Sigmoid colon (tissue), 7 donors: ENCODE results near the gene ARHGEF10L. TPM values are rescaled to one million over a fixed set of nuclear protein-coding genes. Genes with fewer than 3 reads are reported as not detected.

Experiments used
- DNase-seq: peaks from one replicate; pipeline ENCODE4 v3.0.0-alpha.2; 2019
- H3K27ac ChIP-seq, 4 donors: fragments of 200-600 bp; sonication (generic); one replicate each; pipeline ENCODE4 v1.5.1; 2016 to 2019; ENCODE audit warnings: mild to moderate bottlenecking in 1 of 4
- H3K27me3 ChIP-seq, 3 donors: fragments of 200-600 bp; sonication (generic); one replicate each; pipeline ENCODE4 v1.5.1; 2019; ENCODE audit warnings: mild to moderate bottlenecking in 1 of 3
- H3K36me3 ChIP-seq, 4 donors: fragments of 200-600 bp; sonication (generic); one replicate each; pipeline ENCODE4 v1.5.1; 2016 to 2019
- H3K4me1 ChIP-seq, 4 donors: fragments of 200-600 bp; sonication (generic); one replicate each; pipeline ENCODE4 v1.5.1; 2017 to 2019
- H3K4me3 ChIP-seq, 4 donors: fragments of 200-600 bp; sonication (generic); one replicate each; pipeline ENCODE4 v1.5.1; 2017 to 2019; ENCODE audit warnings: mild to moderate bottlenecking in 2 of 4, moderate library complexity in 1 of 4
- H3K9me3 ChIP-seq, 4 donors: fragments of 200-600 bp in 3 of 4; sonication (generic) in 3 of 4; one replicate each; pipeline versions ENCODE4 v1.5.1 to v1.6.1; 2013 to 2019
- CTCF ChIP-seq, 4 experiments: fragments of 450-650 bp in 3 of 4; fragments of 200-600 bp in 1 of 4; IDR thresholded peaks; one replicate each; pipeline ENCODE4 v1.5.1; 2016 to 2019; ENCODE audit warnings: antibody characterized with exemption in 4 of 4, mild to moderate bottlenecking in 3 of 4, moderate library complexity in 2 of 4
- EP300 ChIP-seq, 4 donors: sonication (generic); formaldehyde crosslinking; IDR thresholded peaks; one replicate each; pipeline ENCODE4 v1.6.1; 2017; ENCODE audit warnings: antibody characterized with exemption in 4 of 4
- POLR2A ChIP-seq, 2 donors: fragments of 450-650 bp; IDR thresholded peaks; one replicate each; pipeline ENCODE4 v1.6.1; 2016; ENCODE audit warnings: antibody characterized with exemption in 2 of 2, mild to moderate bottlenecking in 2 of 2, moderate library complexity in 2 of 2
- POLR2AphosphoS5 ChIP-seq, 4 donors: sonication (generic); formaldehyde crosslinking; IDR thresholded peaks; one replicate each; pipeline ENCODE4 v1.6.1; 2017; ENCODE audit warnings: antibody characterized with exemption in 4 of 4
- WGBS, 2 donors: extraction: QIAGEN DNeasy Blood & Tissue Kit; methylation state at CpG; one replicate each; pipeline ENCODE4 v1.1.7; 2013; 5-methylcytosine and 5-hydroxymethylcytosine counted together
- intact Hi-C: fragments of 100-400 bp; cut with DNase I; formaldehyde crosslinking; loops from one replicate; pipeline ENCODE4 v1.15.1; 2023
- polyA plus RNA-seq, 3 donors: library from polyadenylated mRNA; stranded (reverse); fragments of 200-250 nt; gene quantifications; one replicate each; pipeline ENCODE4 v1.2.3, GENCODE V29; 2013
- total RNA-seq, 4 donors: library from RNA; depleted of rRNA; stranded (reverse); fragments of >200 nt; gene quantifications; one replicate each; pipeline ENCODE4 v1.1.0, GENCODE V29; 2016
- donor health status: healthy with polysubstance abuse.
- donor health status: Bipolar disorder and iron deficiency.
- donor health status: healthy.

ARHGEF10L gene
- total and polyA plus RNA-seq, 7 donors: 25.0 to 76.2 (median 33.0) TPM

GRCh38 chr1:17649371-17650106 lies 110.0 kb downstream of the ARHGEF10L start:
- TF ChIP-seq CTCF (IDR thresholded peaks at IDR 0.05) (no peak), EP300 (IDR thresholded peaks at IDR 0.05) (no peak), POLR2A (IDR thresholded peaks at IDR 0.05) (no peak), POLR2AphosphoS5 (IDR thresholded peaks at IDR 0.05) (no peak)
- no peaks in the 10 kb centered on the region for H3K27me3 ChIP-seq
- intact Hi-C loops: loop anchor here (10.0 kb wide), 1 partner anchor 925 kb away; no protein-coding TSS in a partner anchor
- H3K9me3 ChIP-seq: no peaks in the 10 kb centered on the region
- peaks cover 0 to 12% (median 6%) of the 10 kb centered on the region in 4 donors for H3K4me1 ChIP-seq
- 89 to 91% methylated on average over 11 of the region's 11 CpGs for WGBS, 2 donors
- DNase-seq: no peak
- no peak overlapping the region for H3K4me3 ChIP-seq
- H3K27ac ChIP-seq: peak overlapping the region in 1 of 4 donors; percentile 61
- H3K36me3 ChIP-seq: peaks cover 7 to 73% (median 28%) of the 10 kb centered on the region in 4 donors

- intact Hi-C loops: loop anchor here (10.0 kb wide), 1 partner anchor 922 kb away; no protein-coding TSS in a partner anchor
- Histone ChIP-seq H3K27me3 (no peaks in the 10 kb centered on the region), H3K36me3 (peaks cover 13 to 90% (median 58%) of the 10 kb centered on the region in 4 donors), H3K9me3 (no peaks in the 10 kb centered on the region), H3K4me3 (no peak overlapping the region), H3K27ac (no peak overlapping the region), H3K4me1 (peaks cover 0 to 8% (median 3%) of the 10 kb centered on the region in 4 donors)
- no peak for DNase-seq
- TF ChIP-seq EP300 (IDR thresholded peaks at IDR 0.05): no peak
- no peak for TF ChIP-seq POLR2AphosphoS5 (IDR thresholded peaks at IDR 0.05)
- no peak for TF ChIP-seq POLR2A (IDR thresholded peaks at IDR 0.05)
- no peak for TF ChIP-seq CTCF (IDR thresholded peaks at IDR 0.05)
- WGBS, 2 donors: 80 to 85% methylated on average over 7 of the region's 7 CpGs
Measured at GRCh38 chr1:17653276-17653675, 113.8 kb downstream of the ARHGEF10L start.

- no peaks in the 10 kb centered on the region for H3K27me3 ChIP-seq
- H3K4me1 ChIP-seq: peaks cover 0 to 2% (median under 1%) of the 10 kb centered on the region in 4 donors
- DNase-seq: no peak
- intact Hi-C loops: loop anchor here (10.0 kb wide), 1 partner anchor 921 kb away; no protein-coding TSS in a partner anchor
- peak overlapping the region in 1 of 4 donors; percentile 2 for H3K27ac ChIP-seq
- WGBS, 2 donors: 73 to 74% methylated on average over 9 of the region's 9 CpGs
- H3K36me3 ChIP-seq: peaks cover 13 to 90% (median 58%) of the 10 kb centered on the region in 4 donors
- TF ChIP-seq POLR2AphosphoS5 (IDR thresholded peaks at IDR 0.05): no peak
- TF ChIP-seq POLR2A (IDR thresholded peaks at IDR 0.05): no peak
- TF ChIP-seq EP300 (IDR thresholded peaks at IDR 0.05): no peak
- peak in 3 of 4 experiments; percentile 11 to 50 (median 44) for TF ChIP-seq CTCF (IDR thresholded peaks at IDR 0.05)
- H3K4me3 ChIP-seq: no peak overlapping the region
- no peaks in the 10 kb centered on the region for H3K9me3 ChIP-seq
Measured at GRCh38 chr1:17653728-17654351, 114.3 kb downstream of the ARHGEF10L start.

GRCh38 chr1:17654519-17654918 lies 115.0 kb downstream of the ARHGEF10L start:
- 86 to 94% methylated on average over 2 of the region's 2 CpGs for WGBS, 2 donors
- DNase-seq: no peak
- Histone ChIP-seq H3K36me3 (peaks cover 13 to 91% (median 55%) of the 10 kb centered on the region in 4 donors), H3K4me1 (no peaks in the 10 kb centered on the region), H3K27me3 (no peaks in the 10 kb centered on the region), H3K9me3 (no peaks in the 10 kb centered on the region), H3K4me3 (no peak overlapping the region), H3K27ac (no peak overlapping the region)
- TF ChIP-seq POLR2A (IDR thresholded peaks at IDR 0.05) (no peak), POLR2AphosphoS5 (IDR thresholded peaks at IDR 0.05) (no peak), CTCF (IDR thresholded peaks at IDR 0.05) (no peak), EP300 (IDR thresholded peaks at IDR 0.05) (no peak)
- intact Hi-C loops: loop anchor here (10.0 kb wide), 1 partner anchor 920 kb away; no protein-coding TSS in a partner anchor
